GM12891 (cell line): ENCODE measurements around the gene SCARB1.
A peak's percentile ranks its signal among the peaks of the same experiment; 100 is the strongest.

Experiments used
- POLR2A ChIP-seq: IDR thresholded peaks from 2 replicates; pipeline ENCODE4 v1.6.1; 2011; ENCODE audit warnings: low read depth, low read length, control low read depth
- POLR2AphosphoS5 ChIP-seq: IDR thresholded peaks from 2 replicates; pipeline ENCODE4 v1.6.1; 2011; ENCODE audit warnings: low read depth, low read length, control low read depth

DNA sequence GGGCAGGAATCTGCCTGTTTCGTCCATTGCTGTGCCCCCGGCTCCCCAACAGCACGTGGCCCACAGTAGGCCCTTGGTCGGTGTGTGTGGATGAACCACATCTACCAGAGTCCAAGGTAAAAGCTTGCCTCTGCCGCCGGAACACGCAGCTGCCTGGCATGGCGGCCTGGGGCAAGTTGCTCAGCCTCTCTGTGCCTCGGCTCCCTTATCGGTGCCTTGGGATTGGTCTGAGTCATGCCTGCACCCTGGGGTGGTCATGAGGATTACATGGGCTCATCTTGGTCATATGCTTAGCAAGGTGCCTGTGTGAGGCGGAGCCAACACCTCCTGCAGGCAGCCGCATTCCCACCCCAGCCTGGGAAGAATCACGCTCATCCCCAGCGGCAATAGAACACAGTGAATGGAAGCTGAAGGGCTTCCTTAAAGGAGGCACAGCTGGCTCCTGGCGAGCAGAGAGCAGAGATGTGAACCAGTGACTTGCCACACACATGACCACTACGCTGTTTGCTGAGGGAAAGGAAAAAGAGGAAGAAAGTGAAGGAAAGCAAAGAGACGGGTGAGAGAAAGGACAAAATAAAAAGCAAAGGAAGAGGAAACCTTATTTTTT lies 5.5 kb upstream of the SCARB1 start:
- peak; percentile 39; the same call in 1 of the 2 replicates for TF ChIP-seq POLR2A
- no peak for TF ChIP-seq POLR2AphosphoS5
